NT2/D1 (cell line): ENCODE data around the gene VSNL1.

Experiments
- SUZ12 ChIP-seq: IDR thresholded peaks from 2 replicates; pipeline ENCODE4 v1.6.1; 2011; ENCODE audit not compliant: insufficient read length, insufficient read depth; ENCODE audit errors: extremely low read depth
- ZNF274 ChIP-seq: IDR thresholded peaks from 2 replicates; pipeline ENCODE4 v1.6.1; 2011; ENCODE audit warnings: mild to moderate bottlenecking, low read depth, low read length

DNA sequence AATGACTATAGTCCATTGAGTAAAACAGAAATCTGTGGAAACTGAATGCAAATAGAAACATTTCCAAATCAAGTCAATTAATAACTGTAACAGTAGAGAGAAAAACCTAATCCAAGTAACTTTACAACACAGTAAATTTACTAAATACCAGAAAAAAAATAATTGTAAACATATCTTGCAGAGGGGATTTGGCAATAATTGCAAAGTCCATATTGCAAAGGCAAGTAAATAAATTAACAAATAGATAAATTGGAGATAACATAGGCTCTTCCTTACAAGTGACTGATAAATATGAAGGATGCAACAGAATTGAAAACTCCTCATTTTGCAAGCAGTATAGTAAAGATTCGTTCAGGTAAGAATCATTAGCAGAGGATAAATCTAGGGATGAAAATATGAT lies 148.1 kb downstream of the VSNL1 start:
- TF ChIP-seq SUZ12 (no peak), ZNF274 (no peak)
